Measurements from ENCODE around the gene BNC2.

BNC2 gene

GRCh38 chr9:16461137-16461840 is 409.2 kb downstream of the BNC2 start:
- H3K9me3 ChIP-seq (ENCODE audit: control insufficient read depth in 1 of 2, low read length in 2 of 2) = no peaks in the 10 kb centered on the region
- H3K4me3 ChIP-seq (ENCODE audit: low read depth in 1 of 2, low read length in 2 of 2) = no peak overlapping the region
- H3K27me3 ChIP-seq (ENCODE audit: low read depth, low read length) = no peaks in the 10 kb centered on the region
- no peaks in the 10 kb centered on the region for H3K36me3 ChIP-seq (ENCODE audit: control insufficient read depth in 1 of 2, insufficient read depth in 2 of 2, low read length in 2 of 2)
- H3K27ac ChIP-seq (ENCODE audit: low read length) = no peak overlapping the region
- H3K4me1 ChIP-seq (ENCODE audit: control insufficient read depth in 1 of 2, insufficient read depth in 2 of 2, low read length in 2 of 2) = peaks cover 0 to 25% of the 10 kb centered on the region in 2 donors

DNA sequence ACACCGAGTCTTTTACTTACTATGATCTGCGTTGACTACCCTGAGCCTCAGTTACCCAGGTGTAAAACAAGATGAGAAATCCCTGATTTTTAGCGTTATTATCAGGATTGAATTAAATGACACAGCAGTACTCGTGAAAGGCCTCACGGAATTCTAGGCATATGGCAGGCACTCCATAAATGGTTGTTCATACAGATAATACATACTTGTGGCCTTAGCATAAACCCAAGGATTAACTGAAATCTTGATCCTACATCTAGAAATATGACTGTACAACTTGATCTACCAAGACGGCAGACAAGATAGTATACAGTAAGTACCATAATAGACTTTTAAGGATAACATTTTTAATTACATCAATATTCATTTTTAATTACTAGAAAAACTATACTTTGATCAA is 409.8 kb downstream of the BNC2 start:
- Histone ChIP-seq H3K4me3 (ENCODE audit: low read depth in 1 of 2, low read length in 2 of 2) (no peak overlapping the region), H3K27ac (ENCODE audit: low read length) (no peak overlapping the region), H3K4me1 (ENCODE audit: control insufficient read depth in 1 of 2, insufficient read depth in 2 of 2, low read length in 2 of 2) (peaks cover 0 to 25% of the 10 kb centered on the region in 2 donors), H3K36me3 (ENCODE audit: control insufficient read depth in 1 of 2, insufficient read depth in 2 of 2, low read length in 2 of 2) (no peaks in the 10 kb centered on the region), H3K9me3 (ENCODE audit: control insufficient read depth in 1 of 2, low read length in 2 of 2) (no peaks in the 10 kb centered on the region), H3K27me3 (ENCODE audit: low read depth, low read length) (no peaks in the 10 kb centered on the region)

DNA sequence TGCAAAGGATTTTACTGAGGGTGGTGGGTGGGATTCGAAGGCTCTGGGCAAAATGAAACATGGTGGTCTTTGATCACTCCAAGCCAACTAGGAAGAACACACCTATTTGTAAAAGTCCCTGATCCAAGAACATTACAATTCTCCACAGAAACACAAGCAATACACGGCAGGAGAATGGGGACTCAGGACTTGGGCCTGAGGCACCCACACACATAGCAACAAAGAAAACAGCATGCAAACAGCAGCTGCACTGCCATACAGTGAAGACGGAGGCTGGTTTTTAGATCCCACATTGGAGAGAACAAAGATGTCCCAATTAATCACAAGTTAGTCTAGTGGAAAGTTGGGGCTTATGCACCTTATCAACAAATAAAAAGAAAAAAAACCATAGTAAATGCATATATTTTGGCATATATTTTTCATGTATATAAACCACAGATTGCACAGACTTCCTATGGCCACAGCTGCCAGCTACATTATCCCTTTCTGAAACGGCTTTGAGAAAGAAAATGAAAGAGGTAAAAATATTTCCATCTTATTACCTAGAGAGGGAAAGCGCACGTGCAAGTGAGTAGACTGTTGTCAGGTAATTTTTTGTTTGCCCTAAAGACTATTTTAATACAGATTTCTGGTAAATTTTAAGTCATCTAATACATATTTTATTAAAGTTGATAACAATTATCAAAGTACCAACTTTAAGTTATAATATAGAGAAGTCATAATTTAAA is 410.9 kb downstream of the BNC2 start:
- Histone ChIP-seq H3K27ac (ENCODE audit: low read length) (no peak overlapping the region), H3K4me3 (ENCODE audit: low read depth in 1 of 2, low read length in 2 of 2) (no peak overlapping the region), H3K36me3 (ENCODE audit: control insufficient read depth in 1 of 2, insufficient read depth in 2 of 2, low read length in 2 of 2) (no peaks in the 10 kb centered on the region), H3K4me1 (ENCODE audit: control insufficient read depth in 1 of 2, insufficient read depth in 2 of 2, low read length in 2 of 2) (peaks cover 0 to 25% of the 10 kb centered on the region in 2 donors), H3K9me3 (ENCODE audit: control insufficient read depth in 1 of 2, low read length in 2 of 2) (no peaks in the 10 kb centered on the region), H3K27me3 (ENCODE audit: low read depth, low read length) (no peaks in the 10 kb centered on the region)

DNA sequence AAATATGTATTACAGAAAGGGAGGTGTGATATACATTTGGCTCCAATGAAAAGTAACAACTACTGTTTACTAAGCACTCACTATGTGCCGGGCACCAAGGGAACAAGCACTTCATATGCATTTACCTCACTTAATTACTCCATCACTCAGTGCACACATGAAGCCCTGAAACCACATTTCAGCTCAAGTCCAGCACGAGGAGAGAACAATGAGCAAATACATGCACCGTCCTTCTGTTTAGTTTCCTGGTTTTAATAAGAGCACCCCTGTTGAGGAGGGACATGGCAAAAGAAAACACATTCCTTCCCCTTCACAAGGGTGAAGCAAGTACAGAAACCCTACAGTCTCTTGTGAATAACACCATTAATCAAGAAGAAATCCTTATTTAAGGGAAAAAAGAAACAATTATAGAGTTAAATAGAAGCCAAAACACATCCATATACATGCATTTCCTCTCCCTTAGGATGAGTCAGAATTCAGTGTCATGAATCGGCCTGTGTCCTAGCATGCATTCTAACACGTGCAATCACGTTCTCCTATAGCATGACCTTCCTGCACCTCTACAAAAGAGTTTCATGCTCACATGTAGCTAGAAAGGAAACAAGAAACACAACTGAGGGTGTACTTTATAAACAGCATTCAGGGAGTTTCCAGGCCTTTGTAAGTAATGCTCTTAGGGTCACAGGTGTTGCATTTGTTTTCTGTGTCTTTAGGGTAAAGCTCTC is 411.6 kb downstream of the BNC2 start:
- Histone ChIP-seq H3K9me3 (ENCODE audit: control insufficient read depth in 1 of 2, low read length in 2 of 2) (no peaks in the 10 kb centered on the region), H3K4me3 (ENCODE audit: low read depth in 1 of 2, low read length in 2 of 2) (no peak overlapping the region), H3K36me3 (ENCODE audit: control insufficient read depth in 1 of 2, insufficient read depth in 2 of 2, low read length in 2 of 2) (no peaks in the 10 kb centered on the region), H3K27me3 (ENCODE audit: low read depth, low read length) (no peaks in the 10 kb centered on the region), H3K4me1 (ENCODE audit: control insufficient read depth in 1 of 2, insufficient read depth in 2 of 2, low read length in 2 of 2) (peaks cover 0 to 25% of the 10 kb centered on the region in 2 donors), H3K27ac (ENCODE audit: low read length) (no peak overlapping the region)

DNA sequence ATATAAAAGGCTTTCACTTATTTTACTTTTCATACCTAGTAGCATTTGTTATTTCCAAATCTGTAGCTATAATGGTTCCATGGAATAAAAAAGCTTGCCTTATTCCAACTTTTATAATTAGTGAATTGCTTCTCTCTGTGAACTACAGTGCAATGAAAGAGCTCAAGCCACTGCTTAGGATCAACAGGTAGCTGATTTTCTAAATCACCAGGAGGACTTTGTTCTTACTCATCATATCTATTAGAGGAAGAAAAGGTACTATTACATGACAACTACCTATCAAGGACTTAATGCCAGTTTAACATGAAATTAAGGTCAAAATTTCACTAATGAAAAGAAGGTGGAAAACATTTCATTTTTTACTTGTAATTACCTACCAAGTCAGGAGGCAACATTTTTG is 414.6 kb downstream of the BNC2 start:
- Histone ChIP-seq H3K4me1 (ENCODE audit: control insufficient read depth in 1 of 2, insufficient read depth in 2 of 2, low read length in 2 of 2) (peaks cover 0 to 8% of the 10 kb centered on the region in 2 donors), H3K27me3 (ENCODE audit: low read depth, low read length) (no peaks in the 10 kb centered on the region), H3K36me3 (ENCODE audit: control insufficient read depth in 1 of 2, insufficient read depth in 2 of 2, low read length in 2 of 2) (no peaks in the 10 kb centered on the region), H3K4me3 (ENCODE audit: low read depth in 1 of 2, low read length in 2 of 2) (no peak overlapping the region), H3K27ac (ENCODE audit: low read length) (no peak overlapping the region), H3K9me3 (ENCODE audit: control insufficient read depth in 1 of 2, low read length in 2 of 2) (no peaks in the 10 kb centered on the region)

- Histone ChIP-seq H3K27ac (ENCODE audit: low read length) (no peak overlapping the region), H3K36me3 (ENCODE audit: control insufficient read depth in 1 of 2, insufficient read depth in 2 of 2, low read length in 2 of 2) (no peaks in the 10 kb centered on the region), H3K4me1 (ENCODE audit: control insufficient read depth in 1 of 2, insufficient read depth in 2 of 2, low read length in 2 of 2) (peaks cover 0 to 14% of the 10 kb centered on the region in 2 donors), H3K4me3 (ENCODE audit: low read depth in 1 of 2, low read length in 2 of 2) (no peak overlapping the region), H3K27me3 (ENCODE audit: low read depth, low read length) (no peaks in the 10 kb centered on the region), H3K9me3 (ENCODE audit: control insufficient read depth in 1 of 2, low read length in 2 of 2) (no peaks in the 10 kb centered on the region)
These were observed 417.1 kb downstream of the BNC2 start for GRCh38 chr9:16453390-16453789.

- H3K27me3 ChIP-seq (ENCODE audit: low read depth, low read length) = no peaks in the 10 kb centered on the region
- no peaks in the 10 kb centered on the region for H3K9me3 ChIP-seq (ENCODE audit: control insufficient read depth in 1 of 2, low read length in 2 of 2)
- H3K4me1 ChIP-seq (ENCODE audit: control insufficient read depth in 1 of 2, insufficient read depth in 2 of 2, low read length in 2 of 2) = peaks cover under 1 to 16% of the 10 kb centered on the region in 2 donors
- no peaks in the 10 kb centered on the region for H3K36me3 ChIP-seq (ENCODE audit: control insufficient read depth in 1 of 2, insufficient read depth in 2 of 2, low read length in 2 of 2)
- no peak overlapping the region for H3K4me3 ChIP-seq (ENCODE audit: low read depth in 1 of 2, low read length in 2 of 2)
- no peak overlapping the region for H3K27ac ChIP-seq (ENCODE audit: low read length)
These were observed 419.9 kb downstream of the BNC2 start for GRCh38 chr9:16450578-16450977.

- no peak overlapping the region for H3K4me3 ChIP-seq (ENCODE audit: low read depth in 1 of 2, low read length in 2 of 2)
- no peak overlapping the region for H3K27ac ChIP-seq (ENCODE audit: low read length)
- no peaks in the 10 kb centered on the region for H3K27me3 ChIP-seq (ENCODE audit: low read depth, low read length)
- peaks cover 4 to 16% of the 10 kb centered on the region in 2 donors for H3K4me1 ChIP-seq (ENCODE audit: control insufficient read depth in 1 of 2, insufficient read depth in 2 of 2, low read length in 2 of 2)
- no peaks in the 10 kb centered on the region for H3K36me3 ChIP-seq (ENCODE audit: control insufficient read depth in 1 of 2, insufficient read depth in 2 of 2, low read length in 2 of 2)
- H3K9me3 ChIP-seq (ENCODE audit: control insufficient read depth in 1 of 2, low read length in 2 of 2) = no peaks in the 10 kb centered on the region
These were observed 420.4 kb downstream of the BNC2 start for GRCh38 chr9:16450043-16450442.

- Histone ChIP-seq H3K27ac (ENCODE audit: low read length) (no peak overlapping the region), H3K9me3 (ENCODE audit: control insufficient read depth in 1 of 2, low read length in 2 of 2) (no peaks in the 10 kb centered on the region), H3K36me3 (ENCODE audit: control insufficient read depth in 1 of 2, insufficient read depth in 2 of 2, low read length in 2 of 2) (no peaks in the 10 kb centered on the region), H3K4me1 (ENCODE audit: control insufficient read depth in 1 of 2, insufficient read depth in 2 of 2, low read length in 2 of 2) (peaks cover 4 to 16% of the 10 kb centered on the region in 2 donors), H3K27me3 (ENCODE audit: low read depth, low read length) (no peaks in the 10 kb centered on the region), H3K4me3 (ENCODE audit: low read depth in 1 of 2, low read length in 2 of 2) (no peak overlapping the region)
These were observed 421.3 kb downstream of the BNC2 start for GRCh38 chr9:16449076-16449730.

DNA sequence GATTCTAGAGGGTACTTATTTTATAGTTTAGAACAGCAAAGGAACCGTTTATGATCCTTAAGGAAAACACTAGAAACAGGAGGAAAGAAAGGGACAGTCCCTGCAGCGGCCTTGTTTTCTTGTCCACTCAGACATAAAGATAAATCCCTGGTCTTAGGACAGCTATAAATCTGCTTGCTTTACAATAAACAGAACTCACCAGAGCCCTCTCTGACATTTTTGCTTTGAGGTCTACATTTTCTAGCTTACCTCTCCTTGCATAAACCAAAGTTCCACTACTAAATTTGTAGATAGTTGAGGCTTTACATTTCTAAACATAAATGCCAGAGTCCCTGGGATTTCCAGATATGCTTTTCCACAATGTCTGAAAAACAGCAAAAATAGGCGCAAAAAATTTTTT is 422.5 kb downstream of the BNC2 start:
- Histone ChIP-seq H3K9me3 (ENCODE audit: control insufficient read depth in 1 of 2, low read length in 2 of 2) (no peaks in the 10 kb centered on the region), H3K27ac (ENCODE audit: low read length) (no peak overlapping the region), H3K4me1 (ENCODE audit: control insufficient read depth in 1 of 2, insufficient read depth in 2 of 2, low read length in 2 of 2) (peaks cover 4 to 16% of the 10 kb centered on the region in 2 donors), H3K36me3 (ENCODE audit: control insufficient read depth in 1 of 2, insufficient read depth in 2 of 2, low read length in 2 of 2) (no peaks in the 10 kb centered on the region), H3K27me3 (ENCODE audit: low read depth, low read length) (no peaks in the 10 kb centered on the region), H3K4me3 (ENCODE audit: low read depth in 1 of 2, low read length in 2 of 2) (no peak overlapping the region)

- Histone ChIP-seq H3K4me1 (ENCODE audit: control insufficient read depth in 1 of 2, insufficient read depth in 2 of 2, low read length in 2 of 2) (peaks cover 4 to 16% of the 10 kb centered on the region in 2 donors), H3K9me3 (ENCODE audit: control insufficient read depth in 1 of 2, low read length in 2 of 2) (no peaks in the 10 kb centered on the region), H3K27ac (ENCODE audit: low read length) (no peak overlapping the region), H3K4me3 (ENCODE audit: low read depth in 1 of 2, low read length in 2 of 2) (no peak overlapping the region), H3K27me3 (ENCODE audit: low read depth, low read length) (no peaks in the 10 kb centered on the region), H3K36me3 (ENCODE audit: control insufficient read depth in 1 of 2, insufficient read depth in 2 of 2, low read length in 2 of 2) (no peaks in the 10 kb centered on the region)
These were observed 423.8 kb downstream of the BNC2 start for GRCh38 chr9:16446636-16447035.
